NT2/D1 (cell line): ENCODE results near the gene SERPINB12.

Experiments used
- YY1 ChIP-seq: IDR thresholded peaks from 2 replicates; pipeline ENCODE4 v1.6.1; 2011; ENCODE audit not compliant: insufficient read length, insufficient read depth
- ZNF274 ChIP-seq: IDR thresholded peaks from 2 replicates; pipeline ENCODE4 v1.6.1; 2011; ENCODE audit warnings: mild to moderate bottlenecking, low read depth, low read length

- TF ChIP-seq YY1, result no peak
- TF ChIP-seq ZNF274, result no peak
Measured at GRCh38 chr18:63518178-63519012, 23.8 kb upstream of the SERPINB12 start.
